GM21723 (cell line): ENCODE measurements around the gene RALB.
A peak's percentile ranks its signal among the peaks of the same experiment; 100 is the strongest.

ENCODE experiments used
- ATAC-seq: cut with Tn5 transposase; IDR thresholded peaks from one replicate; pipeline ENCODE4 v1.9.1; 2021; ENCODE audit warnings: mild to moderate bottlenecking, moderate library complexity; ENCODE audit not compliant: unreplicated experiment

The RALB gene, protein sequence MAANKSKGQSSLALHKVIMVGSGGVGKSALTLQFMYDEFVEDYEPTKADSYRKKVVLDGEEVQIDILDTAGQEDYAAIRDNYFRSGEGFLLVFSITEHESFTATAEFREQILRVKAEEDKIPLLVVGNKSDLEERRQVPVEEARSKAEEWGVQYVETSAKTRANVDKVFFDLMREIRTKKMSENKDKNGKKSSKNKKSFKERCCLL

DNA sequence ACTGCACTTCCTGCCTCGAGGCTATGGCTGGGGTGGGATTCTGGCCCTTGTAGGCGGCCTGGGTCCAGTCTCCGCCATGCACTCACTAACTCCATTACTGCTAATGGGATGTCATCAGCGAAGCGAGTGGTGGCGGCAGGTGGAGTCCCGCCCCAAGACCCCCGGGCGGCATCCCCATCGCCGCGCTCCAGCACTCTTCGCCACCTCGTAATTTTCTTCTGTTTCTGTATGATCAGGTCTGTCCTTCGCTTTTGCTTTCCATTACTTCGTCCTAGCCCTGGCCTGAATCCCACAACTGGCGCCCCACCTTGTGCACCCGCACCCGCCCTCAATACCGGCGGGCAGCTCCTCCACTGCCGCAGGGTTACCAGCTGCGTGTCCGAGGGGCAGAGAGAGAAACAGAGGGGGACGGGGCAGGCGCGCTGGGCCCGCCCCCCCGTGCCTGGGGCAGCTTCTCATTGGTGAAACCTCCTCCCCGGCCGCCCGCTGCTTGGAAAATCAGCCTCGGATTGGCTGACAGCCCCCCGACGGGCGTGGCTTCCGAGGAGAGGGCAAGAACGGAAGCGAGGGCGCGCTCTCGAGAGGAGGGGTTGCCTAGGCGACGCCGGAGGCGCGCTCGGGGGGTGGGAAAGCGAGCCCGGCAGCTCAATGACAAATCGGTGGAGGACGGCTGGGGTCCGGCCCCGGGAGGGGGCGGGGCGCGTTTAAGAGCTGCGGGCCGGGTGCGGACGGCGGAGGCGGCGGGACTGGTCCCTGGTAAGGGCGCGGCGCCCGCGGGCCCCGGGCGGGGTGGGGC lies at the start of gene RALB:
RALB (plus strand) TSS at position 628 of the 796 bp plus-strand sequence. CDS start 25,813 bp downstream, outside the sequence.
- ATAC-seq, result peak; percentile 95

DNA sequence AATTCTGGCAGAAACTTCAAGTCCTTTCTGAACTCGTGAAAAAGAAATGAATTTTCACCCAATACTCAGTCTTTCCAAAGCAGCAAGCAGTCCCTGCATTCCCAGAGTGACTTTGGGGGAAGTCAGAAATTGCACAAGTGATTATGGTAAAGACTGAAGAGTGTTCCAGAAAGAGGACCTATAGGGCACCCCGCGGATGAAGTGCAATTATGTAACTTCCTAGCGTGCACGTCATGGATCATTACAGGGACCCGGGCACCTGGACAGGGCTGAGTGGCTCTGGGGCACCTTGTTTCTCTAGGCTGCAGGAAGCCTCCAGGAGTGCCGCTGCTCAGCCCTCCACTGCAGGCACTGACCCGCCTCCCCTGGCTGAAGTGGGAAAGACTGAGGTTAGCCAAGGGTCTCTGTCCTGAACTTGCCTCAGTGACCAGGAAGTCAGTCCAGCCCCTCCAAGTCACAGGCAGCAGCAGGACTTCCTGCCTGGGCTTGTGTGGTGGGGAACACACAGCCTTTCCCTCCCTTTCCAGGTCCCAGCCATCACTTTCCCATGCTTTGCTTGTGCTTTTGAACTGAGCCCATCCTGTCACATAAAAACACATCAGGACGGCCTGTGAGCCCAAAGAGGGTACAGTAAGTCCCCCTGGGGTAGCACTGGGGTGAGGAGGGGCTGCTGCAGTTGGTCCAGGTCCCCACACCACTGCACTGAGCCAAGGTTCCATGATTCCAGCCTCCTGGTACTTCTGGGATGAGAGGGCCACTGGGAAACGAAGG lies 49.2 kb upstream of the RALB start:
- ATAC-seq, result no peak

- no peak for ATAC-seq
These were observed 48.6 kb upstream of the RALB start for GRCh38 chr2:120204022-120204405.

GRCh38 chr2:120204417-120204816 lies 48.2 kb upstream of the RALB start:
- no peak for ATAC-seq

DNA sequence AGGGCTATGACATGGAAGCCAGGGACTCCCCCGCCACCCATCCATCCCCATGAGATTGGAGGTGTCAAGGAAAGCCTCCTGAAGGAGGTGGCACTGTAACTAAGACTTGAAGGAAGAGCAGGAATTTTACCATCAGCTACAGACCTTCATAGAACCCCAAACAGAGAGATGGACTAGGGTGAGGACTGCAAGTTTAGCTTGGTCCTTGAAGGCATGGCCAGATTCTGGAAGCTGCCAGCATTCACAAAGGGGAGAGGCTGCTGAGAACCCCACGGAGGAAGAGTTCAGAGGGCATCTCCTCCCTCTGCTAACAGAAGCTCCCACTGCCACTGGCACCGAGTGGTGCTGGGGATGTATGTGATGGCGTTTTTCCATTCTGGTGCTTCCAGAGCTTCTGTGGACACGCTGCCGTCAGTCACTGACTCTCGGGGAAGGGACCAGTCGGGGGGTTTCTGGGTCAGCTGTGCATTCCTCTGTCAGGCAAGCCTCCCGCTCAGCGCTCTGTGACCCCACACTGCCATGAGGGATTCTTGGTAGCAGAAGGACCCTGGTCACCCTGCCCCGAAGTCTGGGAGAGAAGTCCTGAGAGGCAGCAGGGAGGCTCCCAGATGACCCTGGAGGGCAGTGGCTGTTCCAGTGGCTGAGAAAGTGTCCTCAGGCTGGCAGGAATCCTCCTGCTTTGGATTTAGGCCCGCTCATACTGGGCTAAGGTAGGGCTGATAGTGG lies 47.5 kb upstream of the RALB start:
- no peak for ATAC-seq

GRCh38 chr2:120206022-120206581 lies 46.5 kb upstream of the RALB start:
- no peak for ATAC-seq

GRCh38 chr2:120208381-120209353 lies 44.0 kb upstream of the RALB start:
- no peak for ATAC-seq

DNA sequence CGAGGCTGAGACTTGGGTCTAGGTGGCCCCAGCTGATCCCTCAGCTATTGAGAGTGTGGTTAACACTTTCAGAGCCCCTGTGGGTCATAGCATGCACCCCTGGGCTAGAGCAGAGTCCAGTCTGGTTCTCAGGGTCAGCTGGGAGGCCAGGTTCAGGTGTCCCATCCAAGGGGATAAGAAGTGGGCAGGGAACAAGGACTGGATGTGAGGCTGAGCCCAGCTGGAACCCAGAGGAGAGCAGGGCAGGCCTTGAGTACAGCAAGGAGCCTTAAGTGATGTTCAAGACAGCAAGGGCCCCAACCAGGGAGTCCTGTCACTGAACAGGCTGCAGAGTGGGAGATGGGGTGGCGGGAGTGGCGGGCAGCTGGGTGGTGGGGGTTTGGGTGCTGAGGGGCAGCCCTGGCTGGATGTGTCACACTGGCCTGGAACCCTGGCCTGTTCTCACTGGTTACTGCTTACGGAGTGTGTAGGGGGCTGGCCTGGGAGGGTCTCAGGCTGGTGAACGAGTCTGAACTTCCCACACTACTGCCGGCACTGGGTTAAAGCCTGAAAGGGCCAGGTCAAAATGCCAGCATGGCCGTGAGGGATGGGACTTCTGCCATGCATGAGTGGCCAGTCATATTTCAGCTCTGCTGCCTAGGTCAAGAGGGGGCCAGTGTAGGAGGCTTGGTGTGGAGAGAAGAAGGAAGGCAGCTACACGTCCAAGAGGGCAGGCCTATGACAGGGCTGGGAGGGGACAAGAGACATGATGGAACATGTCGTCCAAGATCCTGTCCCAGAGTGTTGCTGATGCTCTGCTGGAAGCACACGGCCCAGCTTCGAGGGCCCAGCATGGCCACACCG lies 43.0 kb upstream of the RALB start:
- no peak for ATAC-seq

GRCh38 chr2:120210270-120210693 lies 42.4 kb upstream of the RALB start:
- ATAC-seq, result no peak

DNA sequence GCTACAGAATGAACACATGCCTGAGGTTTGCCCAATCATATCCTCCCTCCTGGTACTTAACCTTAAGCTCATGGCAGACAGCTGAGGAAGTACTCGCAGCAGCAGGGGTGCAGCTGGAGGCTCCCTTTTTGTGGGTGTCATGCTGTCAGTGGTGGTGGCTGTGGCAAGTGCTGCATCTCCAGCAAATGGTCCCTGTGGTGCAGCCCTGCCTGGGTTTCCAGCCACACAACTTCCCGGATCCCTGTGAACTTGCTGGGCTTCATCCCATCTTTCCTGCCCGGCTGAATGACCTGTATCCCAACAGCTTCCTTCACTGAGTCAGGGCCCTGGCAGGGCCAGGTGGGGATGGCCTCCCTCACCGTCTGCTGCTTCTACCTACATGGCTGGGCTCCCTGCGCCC lies 34.5 kb upstream of the RALB start:
- ATAC-seq, result no peak

- no peak for ATAC-seq
These were observed 33.4 kb upstream of the RALB start for GRCh38 chr2:120219291-120219690.

DNA sequence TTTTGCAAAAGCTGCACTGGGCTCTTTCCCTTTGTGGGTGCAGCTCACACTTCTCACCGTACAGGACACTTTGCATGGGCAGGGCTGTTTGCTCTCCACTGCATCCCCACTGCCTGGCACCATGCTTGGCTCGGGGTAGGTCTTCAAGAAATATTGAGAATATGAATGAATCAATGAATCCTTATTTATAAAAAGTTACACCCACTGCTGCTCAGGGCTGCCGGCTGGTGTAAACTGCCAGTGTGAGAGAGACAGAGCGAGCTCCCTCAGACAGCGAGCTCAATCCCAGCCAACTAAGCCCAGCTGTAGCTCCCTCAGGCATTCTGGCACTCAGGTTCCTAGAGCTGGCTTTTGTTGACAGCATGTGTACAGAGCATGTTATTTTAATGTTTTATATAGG lies 32.9 kb upstream of the RALB start:
- no peak for ATAC-seq

GRCh38 chr2:120220756-120221155 lies 31.9 kb upstream of the RALB start:
- ATAC-seq, result no peak

DNA sequence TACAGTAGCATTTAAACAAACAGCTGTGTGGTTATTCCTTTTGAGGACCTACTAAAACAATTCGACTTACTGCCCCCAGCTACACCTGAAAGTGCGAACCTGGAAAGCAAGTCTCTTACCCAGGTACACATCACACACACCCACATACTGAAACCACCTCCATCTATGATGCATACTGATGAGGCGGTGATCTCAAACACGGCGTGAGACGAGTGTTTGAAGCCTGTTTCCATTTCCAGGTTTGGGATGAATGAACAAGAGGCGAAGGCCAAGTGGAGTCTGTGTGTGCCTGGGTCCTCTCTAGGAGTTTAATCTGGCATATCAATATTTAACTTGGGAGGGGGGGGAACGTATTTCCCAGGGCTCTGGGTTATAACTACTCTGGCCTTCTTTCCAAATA lies 31.0 kb upstream of the RALB start:
- ATAC-seq, result no peak

DNA sequence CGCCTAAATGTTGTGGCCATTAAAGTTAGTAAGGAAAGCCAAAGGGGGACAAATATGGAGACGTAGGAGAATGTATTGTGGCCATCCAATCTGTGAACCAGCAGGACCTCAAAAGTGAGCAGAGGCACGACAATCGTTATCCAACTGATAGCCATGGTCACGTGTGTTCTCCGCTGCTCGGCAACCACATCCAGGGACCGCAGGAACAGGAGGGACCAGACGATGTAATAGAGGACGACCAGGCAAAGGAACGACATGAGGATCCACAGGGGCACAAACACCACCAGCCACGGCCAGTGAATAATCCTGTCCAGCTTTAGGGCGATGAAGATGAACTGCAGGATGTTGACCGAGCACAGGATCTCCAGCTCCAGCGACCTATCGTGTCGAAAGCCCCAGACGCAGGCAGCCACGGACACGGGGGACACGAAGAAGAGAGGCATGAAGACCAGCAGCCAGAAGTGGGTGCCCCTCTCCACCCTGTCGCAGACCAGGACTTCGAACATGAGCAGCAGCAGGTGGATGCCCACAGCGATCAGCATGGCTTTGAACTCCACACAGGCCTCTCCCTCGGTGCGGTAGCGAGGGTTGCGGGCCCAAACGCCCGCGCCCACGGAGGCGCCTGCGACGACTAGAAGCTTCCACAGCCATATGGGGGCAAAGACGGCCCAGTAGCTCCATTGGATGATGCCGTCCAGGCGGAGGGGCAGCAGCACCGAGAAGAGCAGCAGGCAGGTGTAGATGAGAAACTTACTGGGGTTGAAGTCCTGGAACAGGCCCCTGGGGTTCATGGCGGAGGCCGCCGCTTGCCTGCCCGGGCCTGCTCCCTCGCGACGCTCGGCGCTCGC lies 30.2 kb upstream of the RALB start:
- no peak for ATAC-seq

DNA sequence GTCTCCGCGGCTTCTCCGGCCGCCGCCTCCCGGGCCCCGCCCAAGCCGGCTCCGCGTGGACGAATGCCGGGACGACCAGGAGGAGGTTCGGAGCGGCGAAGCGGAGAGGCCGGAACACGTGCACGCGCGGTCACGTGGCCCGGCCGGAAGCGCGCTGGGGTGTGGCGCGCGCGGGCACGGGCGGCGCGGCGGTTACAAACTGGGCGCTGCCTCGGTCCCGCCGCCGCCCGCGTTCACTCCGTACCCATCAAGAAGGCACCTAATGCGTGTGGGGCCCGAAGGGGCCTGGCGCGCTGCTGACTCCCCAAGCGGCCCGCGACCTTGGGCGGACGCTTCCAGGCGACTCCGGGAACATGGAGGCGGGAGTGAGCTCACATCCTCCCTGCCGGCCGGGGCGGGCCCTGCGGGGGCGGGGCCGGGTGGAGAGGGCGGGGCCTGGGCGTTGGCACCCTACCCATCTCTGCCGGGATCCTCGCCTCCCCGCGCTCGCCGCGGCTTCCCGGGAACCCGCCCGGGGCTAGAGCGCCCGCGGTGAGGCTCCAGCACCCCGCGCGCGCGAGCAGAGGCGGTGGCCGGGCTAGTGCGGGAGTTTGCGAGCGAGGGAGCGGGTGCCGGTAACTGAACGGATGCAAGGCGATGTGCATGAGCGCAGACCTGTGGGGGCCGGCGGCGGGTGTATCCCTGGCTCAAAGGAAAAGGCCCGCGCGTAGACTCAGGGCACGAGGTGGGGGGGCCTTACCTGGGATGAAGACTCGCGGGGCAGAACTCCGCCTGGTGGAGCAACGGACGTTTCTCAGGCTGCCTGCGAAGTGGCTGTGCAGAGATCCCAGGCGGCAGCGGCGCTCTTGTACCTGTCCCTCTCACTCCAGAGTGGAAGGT lies 29.4 kb upstream of the RALB start, which contains the start of gene TMEM185B:
TMEM185B (minus strand) TSS at position 367 of the 879 bp plus-strand sequence. CDS start 424 bp downstream, outside the sequence.
- ATAC-seq, result peak; percentile 94

- ATAC-seq, result no peak
These were observed 28.4 kb upstream of the RALB start for GRCh38 chr2:120224256-120224655.
